ENCODE measurements around the gene FAM117B. TPM values are rescaled to one million over a fixed set of nuclear protein-coding genes. Genes with fewer than 3 reads are reported as not detected.

Gene FAM117B
- total RNA-seq, 1 donor from 2014 or later = 28.9 TPM

DNA sequence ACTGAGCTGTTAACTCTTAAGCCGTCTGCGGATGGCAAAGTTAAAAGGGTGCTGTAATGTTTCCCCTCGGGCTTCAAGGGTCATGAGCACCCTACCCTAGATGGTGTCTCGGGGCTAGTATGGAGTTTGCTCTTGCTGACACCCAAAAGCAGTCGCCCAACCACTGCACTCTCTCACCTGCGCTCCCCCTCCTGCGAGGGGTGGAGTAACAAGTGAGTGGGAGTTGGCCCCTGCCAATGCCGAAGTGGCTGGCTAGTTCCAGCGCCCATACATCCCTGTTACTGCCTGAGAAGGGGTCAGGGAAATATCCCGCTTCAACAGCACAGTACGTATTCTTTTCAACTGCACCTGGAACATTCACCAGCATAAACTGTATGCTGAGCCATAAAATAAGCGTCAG is 47.5 kb downstream of the FAM117B start:
- TF ChIP-seq, protein P1, sequence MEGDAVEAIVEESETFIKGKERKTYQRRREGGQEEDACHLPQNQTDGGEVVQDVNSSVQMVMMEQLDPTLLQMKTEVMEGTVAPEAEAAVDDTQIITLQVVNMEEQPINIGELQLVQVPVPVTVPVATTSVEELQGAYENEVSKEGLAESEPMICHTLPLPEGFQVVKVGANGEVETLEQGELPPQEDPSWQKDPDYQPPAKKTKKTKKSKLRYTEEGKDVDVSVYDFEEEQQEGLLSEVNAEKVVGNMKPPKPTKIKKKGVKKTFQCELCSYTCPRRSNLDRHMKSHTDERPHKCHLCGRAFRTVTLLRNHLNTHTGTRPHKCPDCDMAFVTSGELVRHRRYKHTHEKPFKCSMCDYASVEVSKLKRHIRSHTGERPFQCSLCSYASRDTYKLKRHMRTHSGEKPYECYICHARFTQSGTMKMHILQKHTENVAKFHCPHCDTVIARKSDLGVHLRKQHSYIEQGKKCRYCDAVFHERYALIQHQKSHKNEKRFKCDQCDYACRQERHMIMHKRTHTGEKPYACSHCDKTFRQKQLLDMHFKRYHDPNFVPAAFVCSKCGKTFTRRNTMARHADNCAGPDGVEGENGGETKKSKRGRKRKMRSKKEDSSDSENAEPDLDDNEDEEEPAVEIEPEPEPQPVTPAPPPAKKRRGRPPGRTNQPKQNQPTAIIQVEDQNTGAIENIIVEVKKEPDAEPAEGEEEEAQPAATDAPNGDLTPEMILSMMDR (IDR thresholded peaks at IDR 0.05; ENCODE audit: partially characterized antibody, unreplicated experiment) = no peak
- Mint-ChIP-seq H3K4me1 (ENCODE audit: low read depth, unreplicated experiment) (peaks cover 8% of the 10 kb centered on the region), H3K9me3 (ENCODE audit: unreplicated experiment) (peaks cover 3% of the 10 kb centered on the region), H3K27ac (ENCODE audit: unreplicated experiment) (no peak overlapping the region), H3K4me3 (ENCODE audit: unreplicated experiment) (no peak overlapping the region), H3K36me3 (ENCODE audit: unreplicated experiment) (peaks cover 8% of the 10 kb centered on the region), H3K27me3 (ENCODE audit: unreplicated experiment) (peaks cover 1% of the 10 kb centered on the region)
- DNase-seq = no peak

- no peak for DNase-seq
- Mint-ChIP-seq H3K9me3 (ENCODE audit: unreplicated experiment) (no peaks in the 10 kb centered on the region), H3K27ac (ENCODE audit: unreplicated experiment) (no peak overlapping the region), H3K27me3 (ENCODE audit: unreplicated experiment) (no peaks in the 10 kb centered on the region), H3K4me1 (ENCODE audit: low read depth, unreplicated experiment) (peaks cover 4% of the 10 kb centered on the region), H3K36me3 (ENCODE audit: unreplicated experiment) (no peaks in the 10 kb centered on the region), H3K4me3 (ENCODE audit: unreplicated experiment) (no peak overlapping the region)
- TF ChIP-seq, protein P1 (IDR thresholded peaks at IDR 0.05; ENCODE audit: partially characterized antibody, unreplicated experiment) = no peak
These were observed 52.5 kb downstream of the FAM117B start for GRCh38 chr2:202687276-202687675.

- TF ChIP-seq, protein P1 (IDR thresholded peaks at IDR 0.05; ENCODE audit: partially characterized antibody, unreplicated experiment) = no peak
- Mint-ChIP-seq H3K27me3 (ENCODE audit: unreplicated experiment) (no peaks in the 10 kb centered on the region), H3K36me3 (ENCODE audit: unreplicated experiment) (no peaks in the 10 kb centered on the region), H3K27ac (ENCODE audit: unreplicated experiment) (no peak overlapping the region), H3K4me3 (ENCODE audit: unreplicated experiment) (no peak overlapping the region), H3K9me3 (ENCODE audit: unreplicated experiment) (no peaks in the 10 kb centered on the region), H3K4me1 (ENCODE audit: low read depth, unreplicated experiment) (peaks cover 3% of the 10 kb centered on the region)
- DNase-seq = no peak
These were observed 54.7 kb downstream of the FAM117B start for GRCh38 chr2:202689459-202689858.

DNA sequence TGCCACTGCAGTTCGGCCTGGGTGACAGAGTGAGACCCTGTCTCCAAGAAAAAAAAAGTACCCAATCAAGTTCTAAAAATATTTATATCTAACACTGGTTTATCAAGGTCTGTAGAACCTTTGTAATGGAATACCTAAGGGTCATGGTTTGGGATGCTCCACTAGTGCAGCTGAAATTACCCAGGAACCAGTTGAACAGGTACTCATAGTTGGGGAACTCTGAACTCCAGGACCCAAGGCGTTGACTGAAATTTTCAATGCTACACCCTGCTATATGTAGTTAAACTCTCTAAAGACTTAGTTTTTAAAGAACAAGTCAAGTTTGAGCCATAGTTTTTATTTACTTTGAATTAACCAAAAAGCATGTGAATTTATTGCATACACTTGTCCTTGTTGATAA is 55.1 kb downstream of the FAM117B start:
- H3K36me3 Mint-ChIP-seq (ENCODE audit: unreplicated experiment) = no peaks in the 10 kb centered on the region
- peaks cover 3% of the 10 kb centered on the region for H3K4me1 Mint-ChIP-seq (ENCODE audit: low read depth, unreplicated experiment)
- TF ChIP-seq, protein P1 (IDR thresholded peaks at IDR 0.05; ENCODE audit: partially characterized antibody, unreplicated experiment) = no peak
- H3K27ac Mint-ChIP-seq (ENCODE audit: unreplicated experiment) = no peak overlapping the region
- DNase-seq = no peak
- H3K4me3 Mint-ChIP-seq (ENCODE audit: unreplicated experiment) = no peak overlapping the region
- no peaks in the 10 kb centered on the region for H3K27me3 Mint-ChIP-seq (ENCODE audit: unreplicated experiment)
- no peaks in the 10 kb centered on the region for H3K9me3 Mint-ChIP-seq (ENCODE audit: unreplicated experiment)

- Mint-ChIP-seq H3K36me3 (ENCODE audit: unreplicated experiment) (no peaks in the 10 kb centered on the region), H3K9me3 (ENCODE audit: unreplicated experiment) (no peaks in the 10 kb centered on the region), H3K4me1 (ENCODE audit: low read depth, unreplicated experiment) (peaks cover 3% of the 10 kb centered on the region), H3K27me3 (ENCODE audit: unreplicated experiment) (no peaks in the 10 kb centered on the region), H3K27ac (ENCODE audit: unreplicated experiment) (no peak overlapping the region), H3K4me3 (ENCODE audit: unreplicated experiment) (no peak overlapping the region)
- no peak for DNase-seq
- TF ChIP-seq, protein P1 (IDR thresholded peaks at IDR 0.05; ENCODE audit: partially characterized antibody, unreplicated experiment) = no peak
These were observed 55.6 kb downstream of the FAM117B start for GRCh38 chr2:202690321-202690900.
